ENCODE results near the gene IQCF6. TPM values are rescaled to one million over a fixed set of nuclear protein-coding genes. Genes with fewer than 3 reads are reported as not detected.
"Not testable (repeated sequence)": the region's sequence is repeated elsewhere in the genome, so short reads cannot be mapped to it uniquely, and the experiment has no call there.

IQCF6 gene
- total RNA-seq, 4 donors from 2014 or later: not detected

GRCh38 chr3:51748327-51748726 is 30.7 kb downstream of the IQCF6 start:
- Histone ChIP-seq H3K4me3 (no peak overlapping the region), H3K27me3 (no peaks in the 10 kb centered on the region), H3K27ac (no peak overlapping the region), H3K36me3 (no peaks in the 10 kb centered on the region), H3K9me3 (no peaks in the 10 kb centered on the region), H3K4me1 (no peaks in the 10 kb centered on the region)
- no peak for DNase-seq (ENCODE audit: low spot score in 2 of 2)
- WGBS: 52% methylated on average over 1 of the region's 1 CpG
- no peak for TF ChIP-seq POLR2AphosphoS5 (IDR thresholded peaks at IDR 0.05)
- TF ChIP-seq POLR2A (IDR thresholded peaks at IDR 0.05): no peak
- no peak for TF ChIP-seq EP300 (IDR thresholded peaks at IDR 0.05)
- no peak for TF ChIP-seq CTCF (IDR thresholded peaks at IDR 0.05)

GRCh38 chr3:51747840-51748239 is 31.2 kb downstream of the IQCF6 start:
- no peaks in the 10 kb centered on the region for H3K4me1 ChIP-seq
- no peak for TF ChIP-seq POLR2AphosphoS5 (IDR thresholded peaks at IDR 0.05)
- TF ChIP-seq CTCF (IDR thresholded peaks at IDR 0.05): no peak
- no peak for TF ChIP-seq POLR2A (IDR thresholded peaks at IDR 0.05)
- TF ChIP-seq EP300 (IDR thresholded peaks at IDR 0.05): no peak
- no peak for DNase-seq (ENCODE audit: low spot score in 2 of 2)
- H3K27me3 ChIP-seq: no peaks in the 10 kb centered on the region
- H3K27ac ChIP-seq: no peak overlapping the region
- no peak overlapping the region for H3K4me3 ChIP-seq
- no peaks in the 10 kb centered on the region for H3K9me3 ChIP-seq
- no peaks in the 10 kb centered on the region for H3K36me3 ChIP-seq

GRCh38 chr3:51742978-51743377 is 36.1 kb downstream of the IQCF6 start:
- H3K4me1 ChIP-seq; DNase-seq (ENCODE audit: low spot score in 2 of 2); H3K4me3 ChIP-seq; H3K27me3 ChIP-seq; H3K36me3 ChIP-seq; H3K27ac ChIP-seq; H3K9me3 ChIP-seq: not testable (repeated sequence)
- 50% methylated on average over 4 of the region's 4 CpGs for WGBS

GRCh38 chr3:51742320-51742719 is 36.7 kb downstream of the IQCF6 start:
- not testable (repeated sequence) for H3K4me3 ChIP-seq; H3K27me3 ChIP-seq; H3K27ac ChIP-seq; H3K36me3 ChIP-seq; H3K4me1 ChIP-seq; DNase-seq (ENCODE audit: low spot score in 2 of 2); H3K9me3 ChIP-seq
- 83% methylated on average over 3 of the region's 3 CpGs for WGBS

- no peak for DNase-seq (ENCODE audit: low spot score in 2 of 2)
- Histone ChIP-seq H3K4me1 (no peaks in the 10 kb centered on the region), H3K27ac (no peak overlapping the region), H3K4me3 (no peak overlapping the region), H3K27me3 (no peaks in the 10 kb centered on the region), H3K36me3 (no peaks in the 10 kb centered on the region), H3K9me3 (no peaks in the 10 kb centered on the region)
- no peak for TF ChIP-seq CTCF (IDR thresholded peaks at IDR 0.05)
- WGBS: 66% methylated on average over 4 of the region's 4 CpGs
These were observed 39.9 kb downstream of the IQCF6 start for GRCh38 chr3:51739110-51739509.

GRCh38 chr3:51735950-51736349 is 43.1 kb downstream of the IQCF6 start:
- TF ChIP-seq POLR2AphosphoS5 (IDR thresholded peaks at IDR 0.05) (no peak), POLR2A (IDR thresholded peaks at IDR 0.05) (no peak), EP300 (IDR thresholded peaks at IDR 0.05) (no peak), CTCF (IDR thresholded peaks at IDR 0.05) (no peak)
- 80% methylated on average over 2 of the region's 2 CpGs for WGBS
- no peaks in the 10 kb centered on the region for H3K36me3 ChIP-seq

More at GRCh38 chr3:51735950-51736349, 43.1 kb downstream of the IQCF6 start:
- H3K27me3 ChIP-seq: no peaks in the 10 kb centered on the region
- no peaks in the 10 kb centered on the region for H3K4me1 ChIP-seq
- H3K9me3 ChIP-seq: no peaks in the 10 kb centered on the region
- H3K27ac ChIP-seq: no peak overlapping the region
- no peak for DNase-seq (ENCODE audit: low spot score in 2 of 2)
- H3K4me3 ChIP-seq: no peak overlapping the region

Data from suprapubic skin (tissue), 4 donors.